Testis (tissue), 2 donors: ENCODE data around the gene CBFA2T2.

Experiments
- CTCF ChIP-seq, 3 experiments: fragments of 450-650 bp in 2 of 3; fragments of 200-600 bp in 1 of 3; sonication (generic) in 1 of 3; IDR thresholded peaks; one replicate each; pipeline ENCODE4 v1.5.1; 2016 to 2019; ENCODE audit warnings: antibody characterized with exemption in 3 of 3, mild to moderate bottlenecking in 2 of 3, moderate library complexity in 1 of 3
- POLR2A ChIP-seq: fragments of 450-650 bp; IDR thresholded peaks from one replicate; pipeline ENCODE4 v1.6.1; 2017; ENCODE audit warnings: antibody characterized with exemption, mild to moderate bottlenecking, moderate library complexity

GRCh38 chr20:33668466-33669155 lies 178.7 kb downstream of the CBFA2T2 start:
- no peak for TF ChIP-seq CTCF (IDR thresholded peaks at IDR 0.05)
- TF ChIP-seq POLR2A, result no peak
